Measurements from ENCODE around the gene FLYWCH1.

DNA sequence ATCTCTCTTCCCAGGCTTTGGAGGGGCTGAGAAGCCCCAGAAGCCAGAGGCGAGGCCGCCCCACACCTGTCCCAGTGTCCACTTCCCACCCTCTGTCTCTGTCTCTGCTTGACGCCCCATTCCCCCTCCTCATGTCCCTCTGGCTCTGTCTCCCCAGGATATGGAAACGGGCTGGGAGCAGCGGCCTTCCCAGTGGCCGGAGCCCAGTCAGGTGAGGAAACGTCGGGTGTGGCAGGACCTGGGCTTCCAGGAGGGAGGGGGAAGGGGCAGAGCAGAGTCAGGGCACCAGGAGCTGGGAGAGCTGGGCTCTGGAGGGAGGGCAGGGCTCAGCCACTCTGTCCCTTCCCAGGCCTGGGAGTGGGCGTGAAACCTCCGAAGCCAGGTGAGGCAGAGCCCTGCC, 79.2 kb downstream of the FLYWCH1 start:
- TF ChIP-seq, protein P1, sequence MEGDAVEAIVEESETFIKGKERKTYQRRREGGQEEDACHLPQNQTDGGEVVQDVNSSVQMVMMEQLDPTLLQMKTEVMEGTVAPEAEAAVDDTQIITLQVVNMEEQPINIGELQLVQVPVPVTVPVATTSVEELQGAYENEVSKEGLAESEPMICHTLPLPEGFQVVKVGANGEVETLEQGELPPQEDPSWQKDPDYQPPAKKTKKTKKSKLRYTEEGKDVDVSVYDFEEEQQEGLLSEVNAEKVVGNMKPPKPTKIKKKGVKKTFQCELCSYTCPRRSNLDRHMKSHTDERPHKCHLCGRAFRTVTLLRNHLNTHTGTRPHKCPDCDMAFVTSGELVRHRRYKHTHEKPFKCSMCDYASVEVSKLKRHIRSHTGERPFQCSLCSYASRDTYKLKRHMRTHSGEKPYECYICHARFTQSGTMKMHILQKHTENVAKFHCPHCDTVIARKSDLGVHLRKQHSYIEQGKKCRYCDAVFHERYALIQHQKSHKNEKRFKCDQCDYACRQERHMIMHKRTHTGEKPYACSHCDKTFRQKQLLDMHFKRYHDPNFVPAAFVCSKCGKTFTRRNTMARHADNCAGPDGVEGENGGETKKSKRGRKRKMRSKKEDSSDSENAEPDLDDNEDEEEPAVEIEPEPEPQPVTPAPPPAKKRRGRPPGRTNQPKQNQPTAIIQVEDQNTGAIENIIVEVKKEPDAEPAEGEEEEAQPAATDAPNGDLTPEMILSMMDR (IDR thresholded peaks at IDR 0.05), result no peak
- TF ChIP-seq POLR2AphosphoS5 (IDR thresholded peaks at IDR 0.05), result no peak
